CD4-positive, alpha-beta T cell treated with Interferon alpha-2 for 1 hour (primary cell): ENCODE results near the gene PACS1.
"Not testable (repeated sequence)": the region's sequence is repeated elsewhere in the genome, so short reads cannot be mapped to it uniquely, and the experiment has no call there.

ENCODE experiments used
- DNase-seq, 2 donors: peaks; one replicate each; pipeline ENCODE4 v3.0.0-alpha.2; 2020 to 2022

PACS1 gene

GRCh38 chr11:66077927-66078326, 7.9 kb downstream of the PACS1 start:
- no peak for DNase-seq

GRCh38 chr11:66078949-66079348, 8.9 kb downstream of the PACS1 start:
- not testable (repeated sequence) for DNase-seq

- peak; percentile 56 to 72 for DNase-seq
These were observed 10.2 kb downstream of the PACS1 start for GRCh38 chr11:66080055-66080817.

- peak; percentile 78 to 82 for DNase-seq
These were observed 11.4 kb downstream of the PACS1 start for GRCh38 chr11:66081505-66081904.

- DNase-seq = no peak
These were observed 13.1 kb downstream of the PACS1 start for GRCh38 chr11:66082946-66083698.

- no peak for DNase-seq
These were observed 13.7 kb downstream of the PACS1 start for GRCh38 chr11:66083767-66084166.

GRCh38 chr11:66084821-66085475, 14.9 kb downstream of the PACS1 start:
- DNase-seq = no peak

GRCh38 chr11:66087148-66087908, 17.3 kb downstream of the PACS1 start:
- no peak for DNase-seq

GRCh38 chr11:66089067-66089466, 19.0 kb downstream of the PACS1 start:
- DNase-seq = no peak

GRCh38 chr11:66090288-66090687, 20.2 kb downstream of the PACS1 start:
- no peak for DNase-seq

GRCh38 chr11:66092125-66092524, 22.1 kb downstream of the PACS1 start:
- not testable (repeated sequence) for DNase-seq

GRCh38 chr11:66099746-66100145, 29.7 kb downstream of the PACS1 start:
- not testable (repeated sequence) for DNase-seq

- DNase-seq = peak; percentile 58 to 75
These were observed 30.4 kb downstream of the PACS1 start for GRCh38 chr11:66100272-66101065.

GRCh38 chr11:66101066-66101464, 31.0 kb downstream of the PACS1 start:
- no peak for DNase-seq

- no peak for DNase-seq
These were observed 34.1 kb downstream of the PACS1 start for GRCh38 chr11:66104057-66104638.

GRCh38 chr11:66106786-66107599, 36.9 kb downstream of the PACS1 start:
- DNase-seq = no peak

- DNase-seq = no peak
These were observed 37.8 kb downstream of the PACS1 start for GRCh38 chr11:66107600-66108510.

GRCh38 chr11:66109294-66109693, 39.2 kb downstream of the PACS1 start:
- DNase-seq = no peak

- no peak for DNase-seq
These were observed 41.1 kb downstream of the PACS1 start for GRCh38 chr11:66111158-66111557.

GRCh38 chr11:66112041-66112491, 42.0 kb downstream of the PACS1 start:
- DNase-seq = no peak
